AG09309 (cell line): ENCODE data around the gene CEND1.

ENCODE experiments used
- DNase-seq: peaks from one replicate; pipeline ENCODE4 v3.0.0-alpha.2; 2010; ENCODE audit warnings: low read depth
- H3K4me3 ChIP-seq: 2 replicates; pipeline ENCODE4 v1.5.1; 2011; ENCODE audit warnings: mild to moderate bottlenecking, low read depth, low read length, moderate library complexity; ENCODE audit not compliant: control insufficient read depth
- TF ChIP-seq, protein P1 (sequence below): IDR thresholded peaks from 2 replicates; pipeline ENCODE4 v1.5.1; 2011; ENCODE audit warnings: mild to moderate bottlenecking, low read depth, low read length, inconsistent platforms; ENCODE audit not compliant: insufficient read depth, control insufficient read depth; ENCODE audit errors: missing control alignments

CEND1 gene

DNA sequence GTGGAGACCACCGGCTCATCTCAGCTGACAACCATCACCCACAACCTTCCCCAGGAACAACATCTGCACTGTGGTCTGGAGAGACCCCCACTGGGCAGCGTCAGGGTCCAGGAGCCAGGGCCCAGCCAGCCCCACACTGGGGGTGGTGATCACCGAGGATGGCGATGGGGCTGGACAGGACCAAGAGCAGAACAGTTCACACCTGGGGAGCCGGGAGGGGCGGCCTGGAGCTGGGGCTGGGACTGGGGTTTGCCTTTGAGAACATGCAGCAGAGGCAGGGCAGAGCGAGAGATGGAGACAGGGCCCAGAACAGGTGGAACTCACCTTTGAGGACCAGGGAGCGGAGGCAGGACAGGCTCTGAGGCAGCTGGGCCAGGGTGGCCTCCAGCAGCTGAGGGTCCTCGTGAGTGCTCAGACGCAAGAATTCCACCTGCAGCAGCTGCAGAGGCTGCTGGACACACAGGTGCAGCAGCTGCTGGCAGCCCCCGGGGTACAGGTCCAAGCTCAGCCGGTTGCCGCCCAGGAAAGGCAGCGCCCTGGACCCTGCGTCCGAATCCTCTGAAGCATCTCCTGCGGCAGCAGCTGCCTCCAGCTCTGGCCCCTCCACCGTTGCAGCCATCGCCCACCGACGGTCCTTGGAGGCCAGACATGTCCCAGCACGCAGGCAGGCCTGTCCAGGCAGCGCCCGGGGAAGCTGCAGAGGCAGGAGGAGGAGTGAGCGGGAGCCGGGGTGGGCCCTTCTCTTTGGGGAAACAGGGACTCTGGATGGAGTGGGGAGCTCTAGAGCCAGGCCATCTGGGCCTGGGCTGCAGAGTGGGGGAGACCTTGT, 14.1 kb upstream of the CEND1 start:
- TF ChIP-seq, protein P1, sequence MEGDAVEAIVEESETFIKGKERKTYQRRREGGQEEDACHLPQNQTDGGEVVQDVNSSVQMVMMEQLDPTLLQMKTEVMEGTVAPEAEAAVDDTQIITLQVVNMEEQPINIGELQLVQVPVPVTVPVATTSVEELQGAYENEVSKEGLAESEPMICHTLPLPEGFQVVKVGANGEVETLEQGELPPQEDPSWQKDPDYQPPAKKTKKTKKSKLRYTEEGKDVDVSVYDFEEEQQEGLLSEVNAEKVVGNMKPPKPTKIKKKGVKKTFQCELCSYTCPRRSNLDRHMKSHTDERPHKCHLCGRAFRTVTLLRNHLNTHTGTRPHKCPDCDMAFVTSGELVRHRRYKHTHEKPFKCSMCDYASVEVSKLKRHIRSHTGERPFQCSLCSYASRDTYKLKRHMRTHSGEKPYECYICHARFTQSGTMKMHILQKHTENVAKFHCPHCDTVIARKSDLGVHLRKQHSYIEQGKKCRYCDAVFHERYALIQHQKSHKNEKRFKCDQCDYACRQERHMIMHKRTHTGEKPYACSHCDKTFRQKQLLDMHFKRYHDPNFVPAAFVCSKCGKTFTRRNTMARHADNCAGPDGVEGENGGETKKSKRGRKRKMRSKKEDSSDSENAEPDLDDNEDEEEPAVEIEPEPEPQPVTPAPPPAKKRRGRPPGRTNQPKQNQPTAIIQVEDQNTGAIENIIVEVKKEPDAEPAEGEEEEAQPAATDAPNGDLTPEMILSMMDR, result no peak
- DNase-seq, result no peak
- peak overlapping the region; percentile 66 for H3K4me3 ChIP-seq

DNA sequence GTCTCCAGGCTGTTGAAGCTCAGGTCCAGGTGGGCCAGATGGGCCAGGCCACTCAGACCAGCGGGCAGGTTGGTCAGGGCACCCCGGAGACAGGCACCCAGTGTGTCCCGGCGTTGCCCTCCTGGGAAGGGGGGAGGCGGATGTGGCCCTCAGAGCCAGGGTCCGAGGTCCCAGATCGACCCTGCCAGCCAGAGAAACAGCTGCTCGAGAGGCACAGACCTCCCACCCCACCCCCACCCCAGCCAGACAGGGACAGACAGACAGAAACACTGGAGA, 13.5 kb upstream of the CEND1 start:
- TF ChIP-seq, protein P1, result no peak

DNA sequence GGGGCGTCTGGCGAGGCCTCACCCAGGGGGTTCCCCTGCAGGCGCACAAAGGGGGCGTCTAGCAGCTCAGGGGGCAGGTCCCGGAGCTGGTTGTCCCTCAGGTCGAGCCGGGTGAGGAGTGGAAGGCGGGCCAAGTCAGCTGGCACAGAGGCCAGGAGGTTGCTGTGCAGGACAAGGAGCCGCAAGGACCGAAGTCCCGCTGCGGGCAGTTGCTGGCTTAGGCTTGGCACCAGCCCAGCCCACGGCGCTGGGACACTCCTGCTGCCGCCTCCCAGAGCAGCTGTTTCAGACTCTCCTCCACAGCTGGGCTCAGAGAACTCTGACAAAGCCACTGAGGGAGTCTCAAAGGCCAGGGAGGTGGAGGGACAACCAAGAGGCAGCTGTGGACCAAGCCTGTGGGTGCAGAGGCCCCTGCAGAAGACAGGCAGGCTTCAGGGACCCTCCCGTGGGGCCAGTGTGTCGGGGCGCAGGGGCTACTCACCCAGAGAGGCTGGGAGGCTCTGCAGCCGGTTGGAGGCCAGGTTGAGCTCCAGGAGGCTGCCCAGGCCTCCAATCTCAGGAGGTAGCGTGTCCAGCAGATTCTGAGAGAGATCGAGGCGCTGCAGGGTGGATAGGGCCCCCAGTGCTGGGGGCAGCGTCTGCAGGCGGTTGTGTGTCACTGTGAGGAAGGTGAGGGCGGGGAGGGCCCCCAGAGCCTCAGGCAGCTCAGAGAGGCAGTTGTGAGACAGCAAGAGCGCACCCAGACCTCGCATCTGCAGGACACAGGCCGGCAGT, 13.0 kb upstream of the CEND1 start:
- no peak overlapping the region; the same call in 1 of the 2 replicates for H3K4me3 ChIP-seq
- no peak for DNase-seq
- TF ChIP-seq, protein P1, result no peak

More for the DNA sequence above, 13.5 kb upstream of the CEND1 start:
- H3K4me3 ChIP-seq, result peak overlapping the region; percentile 66; the same call in 1 of the 2 replicates
- DNase-seq, result no peak

DNA sequence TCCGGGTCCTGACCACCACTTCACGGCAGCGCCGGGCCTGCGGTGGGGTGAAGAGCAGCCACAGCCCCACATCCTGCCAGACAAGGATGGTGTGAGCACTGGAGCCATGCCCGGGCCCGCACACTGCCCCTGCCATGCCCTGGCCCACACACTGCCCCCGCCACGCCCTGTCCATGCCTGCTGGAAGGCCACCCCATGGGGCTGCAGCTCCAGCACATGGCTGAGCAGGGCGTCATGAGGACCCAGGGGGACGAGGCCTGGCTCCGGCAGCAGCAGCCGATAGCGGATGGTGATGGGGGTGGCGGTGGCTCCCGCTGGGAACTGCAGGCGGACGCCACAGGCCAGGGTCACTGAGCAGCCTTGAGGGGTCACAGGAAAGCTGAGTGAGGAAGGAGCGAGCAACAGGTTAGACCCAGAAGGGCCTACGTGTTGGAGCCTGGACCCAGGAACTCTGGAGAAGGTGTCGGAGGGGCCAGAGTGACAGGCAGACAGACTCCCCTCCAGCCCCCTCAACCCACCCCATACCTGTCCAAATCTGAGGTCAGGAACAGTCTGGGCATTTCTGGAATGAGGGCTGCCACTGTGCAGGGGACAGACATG, 12.2 kb upstream of the CEND1 start:
- no peak for DNase-seq
- TF ChIP-seq, protein P1, result no peak
- H3K4me3 ChIP-seq, result no peak overlapping the region

DNA sequence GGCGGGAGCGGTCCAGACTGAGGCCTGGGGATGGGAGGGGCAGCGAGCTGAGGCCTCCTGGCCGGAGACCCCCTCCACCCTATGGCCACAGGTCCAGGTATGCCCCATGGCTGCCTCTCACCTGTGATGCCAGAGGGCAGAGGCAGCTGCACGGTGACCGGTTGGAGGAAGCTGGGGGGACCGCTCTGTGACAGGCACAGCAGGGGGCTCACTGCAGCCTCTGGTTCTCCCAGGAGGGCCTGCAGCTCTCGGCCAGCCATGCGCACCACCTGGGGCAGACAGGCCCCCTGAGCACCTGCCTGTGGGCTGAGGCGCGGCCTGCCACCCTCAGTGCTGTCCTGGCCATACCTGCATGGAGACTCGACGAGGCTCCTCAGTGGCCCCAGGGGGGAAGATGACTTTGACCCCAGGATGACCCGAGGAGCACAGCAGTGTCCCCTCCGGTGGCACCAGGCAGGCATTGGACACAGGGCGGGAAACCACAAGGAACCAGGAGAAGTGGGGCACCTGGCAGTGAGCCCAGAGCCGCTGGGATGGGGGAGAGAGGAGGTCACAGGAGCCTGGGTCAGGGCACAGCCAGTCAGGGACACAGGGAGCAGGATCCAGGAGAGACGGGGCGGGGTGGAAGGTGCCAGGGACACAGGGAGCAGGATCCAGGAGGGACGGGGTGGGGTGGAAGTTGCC, 11.3 kb upstream of the CEND1 start:
- TF ChIP-seq, protein P1, result no peak
- DNase-seq, result no peak

DNA sequence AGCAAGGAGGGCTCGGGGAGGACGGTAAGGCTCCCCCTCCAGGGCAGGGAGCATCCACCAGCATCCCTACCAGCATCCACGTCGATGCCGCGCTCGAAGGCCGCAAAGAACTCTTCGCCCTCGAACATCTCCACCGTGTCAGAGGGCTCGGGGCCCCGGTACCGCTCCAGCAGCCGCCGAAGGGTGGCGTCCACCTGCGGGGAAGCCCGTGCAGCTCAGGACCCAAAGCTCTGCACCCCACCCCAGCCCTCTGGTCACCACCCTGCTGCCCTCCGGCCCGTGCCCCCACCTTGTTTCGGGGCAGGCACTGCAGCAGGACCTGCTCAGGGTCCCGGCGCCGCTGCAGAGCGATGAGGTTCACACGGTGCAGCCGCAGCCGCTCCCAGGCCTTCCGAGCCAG, 10.6 kb upstream of the CEND1 start:
- TF ChIP-seq, protein P1, result no peak
- no peak for DNase-seq
- H3K4me3 ChIP-seq, result no peak overlapping the region

More for the DNA sequence above, 11.3 kb upstream of the CEND1 start:
- no peak overlapping the region for H3K4me3 ChIP-seq
